HepG2 (cell line): Measurements from ENCODE around the gene SECTM1. TPM values are rescaled to one million over a fixed set of nuclear protein-coding genes. Genes with fewer than 3 reads are reported as not detected.

Experiments
- ARID4A ChIP-seq: sonication (generic); formaldehyde crosslinking; IDR thresholded peaks from 2 replicates; pipeline ENCODE4 v1.5.0; 2020; ENCODE audit warnings: mild to moderate bottlenecking, missing genetic modification reagents, borderline replicate concordance
- ARNT ChIP-seq: fragments of 450-650 bp; IDR thresholded peaks from 2 replicates; pipeline ENCODE4 v1.6.1; 2017
- ARNTL ChIP-seq: sonication (generic); formaldehyde crosslinking; IDR thresholded peaks from 2 replicates; pipeline ENCODE4 v1.4.0; 2020; ENCODE audit warnings: mild to moderate bottlenecking, missing genetic modification reagents
- ATF7-NPFF ChIP-seq: sonication (generic); formaldehyde crosslinking; IDR thresholded peaks from 2 replicates; pipeline ENCODE4 v1.8.1; 2023; ENCODE audit warnings: mild to moderate bottlenecking, low read depth, missing genetic modification reagents, moderate library complexity
- FOXA3 ChIP-seq: IDR thresholded peaks from 2 replicates; pipeline ENCODE4 v1.6.1; 2016; ENCODE audit warnings: missing genetic modification reagents, missing compliant biosample characterization
- GABPB1 ChIP-seq: IDR thresholded peaks from 2 replicates; pipeline ENCODE4 v1.6.1; 2016; ENCODE audit warnings: mild to moderate bottlenecking, missing genetic modification reagents, moderate library complexity, missing compliant biosample characterization
- GMEB2 ChIP-seq: IDR thresholded peaks from 2 replicates; pipeline ENCODE4 v1.6.1; 2016; ENCODE audit warnings: missing biosample characterization, missing genetic modification reagents, low read depth
- ISL2 ChIP-seq: sonication (generic); formaldehyde crosslinking; IDR thresholded peaks from 2 replicates; pipeline ENCODE4 v1.5.0; 2020; ENCODE audit warnings: missing genetic modification reagents
- MTA1 ChIP-seq: sonication (generic); formaldehyde crosslinking; IDR thresholded peaks from 2 replicates; pipeline ENCODE4 v1.4.0; 2020; ENCODE audit warnings: missing genetic modification reagents, mild to moderate bottlenecking, borderline replicate concordance
- NCOR1 ChIP-seq: fragments of 200-600 bp; sonication (generic); IDR thresholded peaks from 2 replicates; pipeline ENCODE4 v1.7.0; 2017; ENCODE audit warnings: antibody characterized with exemption, low read length, borderline replicate concordance
- NKX3-1 ChIP-seq: sonication (generic); formaldehyde crosslinking; IDR thresholded peaks from 2 replicates; pipeline ENCODE4 v1.5.0; 2020; ENCODE audit warnings: missing genetic modification reagents
- RXRB ChIP-seq: IDR thresholded peaks from 2 replicates; pipeline ENCODE4 v1.6.1; 2016; ENCODE audit warnings: borderline replicate concordance, missing genetic modification reagents, missing compliant biosample characterization
- SALL1 ChIP-seq: sonication (generic); formaldehyde crosslinking; IDR thresholded peaks from 2 replicates; pipeline ENCODE4 v1.8.0; 2022; ENCODE audit warnings: mild to moderate bottlenecking, missing genetic modification reagents
- ZNF160 ChIP-seq: sonication (generic); formaldehyde crosslinking; IDR thresholded peaks from 2 replicates; pipeline ENCODE4 v1.8.0; 2022; ENCODE audit warnings: mild to moderate bottlenecking, inconsistent platforms, missing genetic modification reagents
- ZNF253 ChIP-seq: sonication (generic); formaldehyde crosslinking; IDR thresholded peaks from 2 replicates; pipeline ENCODE4 v1.8.0; 2022; ENCODE audit warnings: mild to moderate bottlenecking, missing genetic modification reagents, borderline replicate concordance
- ZNF263 ChIP-seq: sonication (generic); formaldehyde crosslinking; IDR thresholded peaks from 2 replicates; pipeline ENCODE4 v1.4.0; 2020; ENCODE audit warnings: missing genetic modification reagents
- ZNF275 ChIP-seq: sonication (generic); formaldehyde crosslinking; IDR thresholded peaks from 2 replicates; pipeline ENCODE4 v1.8.0; 2022; ENCODE audit warnings: missing genetic modification reagents, mild to moderate bottlenecking, inconsistent platforms, borderline replicate concordance
- ZNF362 ChIP-seq: sonication (generic); formaldehyde crosslinking; IDR thresholded peaks from 2 replicates; pipeline ENCODE4 v1.4.0; 2020; ENCODE audit warnings: missing genetic modification reagents, mild to moderate bottlenecking, borderline replicate concordance
- ZNF441 ChIP-seq: sonication (generic); formaldehyde crosslinking; IDR thresholded peaks from 2 replicates; pipeline ENCODE4 v1.7.0; 2021; ENCODE audit warnings: missing genetic modification reagents, borderline replicate concordance
- ZNF746 ChIP-seq: sonication (generic); formaldehyde crosslinking; IDR thresholded peaks from 2 replicates; pipeline ENCODE4 v1.8.0; 2022; ENCODE audit warnings: mild to moderate bottlenecking, missing genetic modification reagents
- ZNF777 ChIP-seq: sonication (generic); formaldehyde crosslinking; IDR thresholded peaks from 2 replicates; pipeline ENCODE4 v1.4.0; 2020; ENCODE audit warnings: missing genetic modification reagents
- ZNF792 ChIP-seq: IDR thresholded peaks from 2 replicates; pipeline ENCODE4 v1.6.1; 2016
- polyA plus RNA-seq, 8 experiments: library from polyadenylated mRNA; depleted of rRNA in 3 of 8; stranded (reverse) in 7 of 8; unstranded in 1 of 8; fragments of >200 nt; fragmentation: Illumina TruSeq in 4 of 8; extraction: Trizol in 4 of 8; gene quantifications; 2 replicates each; pipeline versions ENCODE4 v1.2.1 to v1.2.3, GENCODE V29; 2011 to 2016; ENCODE audit warnings: low read depth in 4 of 8, missing spikeins in 1 of 8, mixed read lengths in 1 of 8; ENCODE audit not compliant: insufficient read depth in 1 of 8
- total RNA-seq, 5 experiments: library from RNA; depleted of rRNA; stranded (reverse); fragments of >200 nt; fragmentation: Illumina TruSeq; extraction: Trizol; gene quantifications; 2 replicates each; pipeline ENCODE4 v1.2.3, GENCODE V29; 2016; ENCODE audit warnings: low read depth in 1 of 5

The SECTM1 gene
- total and polyA plus RNA-seq, 2 of the 13 experiments (the other 11 are each of a cell fraction or from before 2014, with no cell fraction given): 3.5 to 5.3 TPM

GRCh38 chr17:82297714-82298537 is 35.6 kb downstream of the SECTM1 start (continued):
- peak; percentile 13; the same call in 1 of the 2 replicates for TF ChIP-seq NCOR1
- TF ChIP-seq ARID4A: peak; percentile 79
- TF ChIP-seq ARNT: no peak
- 0 out of 2 replicates have a peak, but pooled peaks have one; percentile 49 for TF ChIP-seq ATF7-NPFF (CRISPR knock-in tag)
- TF ChIP-seq ZNF253 (CRISPR knock-in tag): peak; percentile 60; the same call in 1 of the 2 replicates
- TF ChIP-seq ZNF263: peak; percentile 73
- no peak for TF ChIP-seq ARNTL (CRISPR knock-in tag)
- TF ChIP-seq ZNF777 (CRISPR knock-in tag): peak; percentile 80
- no peak for TF ChIP-seq ZNF160 (CRISPR knock-in tag)
- TF ChIP-seq ZNF275 (CRISPR knock-in tag): peak; percentile 69; the same call in 1 of the 2 replicates
- peak; percentile 41; the same call in 1 of the 2 replicates for TF ChIP-seq ZNF441 (CRISPR knock-in tag)
- peak; percentile 82 for TF ChIP-seq SALL1 (CRISPR knock-in tag)
- TF ChIP-seq NKX3-1 (CRISPR knock-in tag): 0 out of 2 replicates have a peak, but pooled peaks have one; percentile 22
- peak; percentile 86 for TF ChIP-seq MTA1 (CRISPR knock-in tag)
- TF ChIP-seq RXRB (CRISPR knock-in tag): 0 out of 2 replicates have a peak, but pooled peaks have one; percentile 12
- TF ChIP-seq ZNF746 (CRISPR knock-in tag): peak; percentile 78; the same call in 1 of the 2 replicates
- TF ChIP-seq ZNF362 (CRISPR knock-in tag): no peak
- no peak for TF ChIP-seq GMEB2 (CRISPR knock-in tag)
- peak; percentile 24; the same call in 1 of the 2 replicates for TF ChIP-seq ZNF792
- TF ChIP-seq FOXA3: peak; percentile 36; the same call in 1 of the 2 replicates
- peak; percentile 84 for TF ChIP-seq GABPB1 (CRISPR knock-in tag)
- TF ChIP-seq ISL2: 0 out of 2 replicates have a peak, but pooled peaks have one; percentile 36
